Activated CD8-positive, alpha-beta T cell treated with anti-CD3 and anti-CD28 coated beads for 36 hours (primary cell): Measurements from ENCODE around the gene OTOP3. TPM values are rescaled to one million over a fixed set of nuclear protein-coding genes. Genes with fewer than 3 reads are reported as not detected.
A peak's percentile ranks its signal among the peaks of the same experiment; 100 is the strongest.

ENCODE experiments used
- ATAC-seq: fragments of 200-7000 bp; cut with Tn5 transposase; one replicate; pipeline ENCODE4 v1.10.0; 2021; ENCODE audit warnings: mild to moderate bottlenecking, moderate library complexity
- CTCF ChIA-PET: fragments of 350-600 bp; sonication (Branson Sonifier 250); formaldehyde crosslinking; loops from one replicate; lab custom pipeline; 2021; ENCODE audit warnings: antibody characterized with exemption; lab: Charles Lee
- POLR2A ChIA-PET: fragments of 350-600 bp; sonication (Branson Sonifier 250); formaldehyde crosslinking; loops from one replicate; lab custom pipeline; 2021; ENCODE audit warnings: antibody characterized with exemption; lab: Charles Lee
- DNase-seq: peaks from one replicate; pipeline ENCODE4 v3.0.0-alpha.2; 2020
- H3K27ac Mint-ChIP-seq: one replicate; pipeline ENCODE4 v1.8.0; 2021; ENCODE audit warnings: mild to moderate bottlenecking, mixed read lengths
- H3K27me3 Mint-ChIP-seq: one replicate; pipeline ENCODE4 v1.8.0; 2021; ENCODE audit warnings: mixed read lengths
- H3K36me3 Mint-ChIP-seq: one replicate; pipeline ENCODE4 v1.8.0; 2021; ENCODE audit warnings: low read depth, mixed read lengths
- H3K4me1 Mint-ChIP-seq: one replicate; pipeline ENCODE4 v1.8.0; 2021; ENCODE audit warnings: low read depth, mixed read lengths
- H3K4me3 Mint-ChIP-seq: one replicate; pipeline ENCODE4 v1.8.0; 2021; ENCODE audit warnings: mild to moderate bottlenecking, moderate library complexity, mixed read lengths
- H3K9me3 Mint-ChIP-seq: one replicate; pipeline ENCODE4 v1.8.0; 2021; ENCODE audit warnings: mixed read lengths
- intact Hi-C: fragments of 100-400 bp; cut with micrococcal nuclease; formaldehyde crosslinking; loops from one replicate; pipeline ENCODE4 v1.10.0; 2022
- total RNA-seq, 2 experiments: library from RNA; stranded (reverse); gene quantifications; one replicate each; pipeline ENCODE4 v1.2.3, GENCODE V29; 2021
- TF ChIP-seq, protein P1 (sequence below): fragments of 200-600 bp; IDR thresholded peaks from one replicate; pipeline ENCODE4 v1.8.0; 2022; ENCODE audit warnings: antibody characterized with exemption, mild to moderate bottlenecking

The OTOP3 gene
- total RNA-seq, 2 experiments from 2014 or later = not detected

DNA sequence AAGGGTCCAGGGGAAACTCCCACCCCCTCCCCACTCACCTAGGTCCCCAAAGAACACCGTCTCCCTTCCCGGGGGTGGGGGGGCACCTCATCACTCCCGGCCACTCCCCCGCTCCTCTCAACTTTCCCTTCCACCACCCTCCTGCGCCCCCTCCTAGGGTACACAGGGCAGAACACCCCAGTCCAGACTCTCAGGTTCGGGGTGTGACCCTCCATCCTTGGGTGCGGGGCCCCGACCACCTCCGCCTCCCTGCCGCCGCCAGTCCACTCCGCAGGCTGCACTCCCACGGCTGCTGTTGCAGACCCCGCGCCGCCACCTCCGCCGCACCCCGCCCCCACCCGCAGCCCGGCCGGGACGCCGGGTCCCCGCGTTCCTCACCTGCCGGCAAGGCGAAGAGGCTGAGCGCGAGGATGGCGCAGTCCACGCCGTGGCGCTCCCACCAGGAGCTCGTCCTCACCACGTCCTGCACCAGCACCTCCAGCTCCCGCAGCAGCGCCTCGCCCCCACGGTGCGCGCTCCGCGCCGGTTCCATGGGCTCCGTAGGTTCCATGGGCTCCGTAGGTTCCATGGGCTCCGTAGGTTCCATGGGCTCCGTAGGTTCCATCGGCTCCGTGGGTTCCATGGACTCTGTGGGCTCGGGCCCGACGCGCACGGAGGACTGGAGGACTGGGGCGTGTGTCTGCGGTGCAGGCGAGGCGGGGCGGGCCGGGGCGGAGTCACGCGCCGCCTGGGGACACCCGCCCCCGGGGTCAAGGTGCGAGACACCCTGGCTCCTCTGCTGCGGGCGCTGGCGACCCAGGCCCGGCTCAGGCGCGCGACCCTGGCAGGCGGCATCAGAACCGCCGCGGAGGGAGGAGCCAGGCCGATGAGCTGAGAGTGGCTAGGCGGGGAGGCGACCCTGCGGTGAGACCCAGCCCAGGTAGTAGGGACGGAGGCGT is 42.5 kb upstream of the OTOP3 start, which contains the start of gene FADS6:
TSS of gene FADS6 (minus strand) at position 660 of the 938 bp plus-strand sequence. CDS start at position 622, 38 bp downstream.
- TF ChIP-seq, protein P1, sequence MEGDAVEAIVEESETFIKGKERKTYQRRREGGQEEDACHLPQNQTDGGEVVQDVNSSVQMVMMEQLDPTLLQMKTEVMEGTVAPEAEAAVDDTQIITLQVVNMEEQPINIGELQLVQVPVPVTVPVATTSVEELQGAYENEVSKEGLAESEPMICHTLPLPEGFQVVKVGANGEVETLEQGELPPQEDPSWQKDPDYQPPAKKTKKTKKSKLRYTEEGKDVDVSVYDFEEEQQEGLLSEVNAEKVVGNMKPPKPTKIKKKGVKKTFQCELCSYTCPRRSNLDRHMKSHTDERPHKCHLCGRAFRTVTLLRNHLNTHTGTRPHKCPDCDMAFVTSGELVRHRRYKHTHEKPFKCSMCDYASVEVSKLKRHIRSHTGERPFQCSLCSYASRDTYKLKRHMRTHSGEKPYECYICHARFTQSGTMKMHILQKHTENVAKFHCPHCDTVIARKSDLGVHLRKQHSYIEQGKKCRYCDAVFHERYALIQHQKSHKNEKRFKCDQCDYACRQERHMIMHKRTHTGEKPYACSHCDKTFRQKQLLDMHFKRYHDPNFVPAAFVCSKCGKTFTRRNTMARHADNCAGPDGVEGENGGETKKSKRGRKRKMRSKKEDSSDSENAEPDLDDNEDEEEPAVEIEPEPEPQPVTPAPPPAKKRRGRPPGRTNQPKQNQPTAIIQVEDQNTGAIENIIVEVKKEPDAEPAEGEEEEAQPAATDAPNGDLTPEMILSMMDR = no peak
- CTCF ChIA-PET = interaction anchor here (1.1 to 1.3 kb wide), 2 partner anchors 13 to 31 kb away, joined by 3 to 4 read pairs; partner anchors contain the start of gene OTOP2
- ATAC-seq = peak; percentile 55
- peak within 1 kb of the TSS; percentile 26 for H3K4me3 Mint-ChIP-seq
- H3K9me3 Mint-ChIP-seq = no peaks in the 10 kb centered on the region
- no peak within 1 kb of the TSS for H3K27ac Mint-ChIP-seq
- POLR2A ChIA-PET = interaction anchor here (1.0 kb wide), 1 partner anchor 20 kb away, joined by 4 read pairs; no protein-coding TSS in a partner anchor
- no peaks in the 10 kb centered on the region for H3K36me3 Mint-ChIP-seq
- intact Hi-C loops = no loop called here
- no peak for DNase-seq
- peaks cover 35% of the 10 kb centered on the region for H3K27me3 Mint-ChIP-seq
- H3K4me1 Mint-ChIP-seq = peaks cover 2% of the 10 kb centered on the region

DNA sequence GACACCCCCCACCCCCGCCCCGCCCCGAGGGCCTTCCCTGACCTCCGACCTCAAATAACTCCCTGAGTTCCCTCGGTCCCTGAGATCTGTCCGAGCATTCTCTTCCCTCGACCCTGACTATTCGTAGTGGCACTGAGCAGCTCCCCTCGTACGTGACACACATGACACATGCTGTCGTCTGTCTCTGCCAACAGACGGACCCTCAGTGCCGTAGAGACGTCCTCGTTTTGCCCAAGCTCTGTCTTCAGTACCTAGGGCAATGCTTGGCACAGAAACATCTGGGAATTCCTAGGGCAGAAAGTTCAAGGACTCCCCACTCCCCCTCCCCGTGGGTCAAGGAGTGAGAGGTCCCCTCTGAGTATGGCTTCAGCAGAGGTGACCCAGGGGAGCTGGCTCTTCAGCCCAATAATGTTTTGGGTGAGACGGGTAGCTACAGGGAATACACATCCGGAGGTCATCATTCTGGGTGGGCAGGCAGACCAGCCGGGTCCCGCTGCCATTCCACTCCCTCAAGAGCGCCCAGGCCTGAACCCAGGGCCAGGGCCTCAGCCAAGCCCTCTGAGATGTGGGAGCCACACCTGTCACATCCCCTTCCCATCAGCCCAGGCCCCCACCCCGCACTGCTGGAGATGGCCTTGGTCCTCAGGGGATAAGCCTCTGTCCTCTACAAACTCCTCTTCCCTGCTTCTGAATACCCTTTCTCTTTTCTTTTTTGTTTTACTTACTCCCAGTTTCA is 41.6 kb upstream of the OTOP3 start:
- peak overlapping the region; percentile 26 for H3K4me3 Mint-ChIP-seq
- intact Hi-C loops = no loop called here
- DNase-seq (no peak), ATAC-seq (no peak)
- peaks cover 2% of the 10 kb centered on the region for H3K4me1 Mint-ChIP-seq
- no peak overlapping the region for H3K27ac Mint-ChIP-seq
- TF ChIP-seq, protein P1 = no peak
- H3K27me3 Mint-ChIP-seq = peaks cover 35% of the 10 kb centered on the region
- H3K9me3 Mint-ChIP-seq = no peaks in the 10 kb centered on the region
- no peaks in the 10 kb centered on the region for H3K36me3 Mint-ChIP-seq
- CTCF ChIA-PET = interaction anchor here (1.3 to 1.4 kb wide), 2 partner anchors 30 to 103 kb away, joined by 4 read pairs; partner anchors contain the start of gene OTOP2
- POLR2A ChIA-PET = interaction anchor here (1.0 kb wide), 1 partner anchor 21 kb away, joined by 4 read pairs; no protein-coding TSS in a partner anchor

DNA sequence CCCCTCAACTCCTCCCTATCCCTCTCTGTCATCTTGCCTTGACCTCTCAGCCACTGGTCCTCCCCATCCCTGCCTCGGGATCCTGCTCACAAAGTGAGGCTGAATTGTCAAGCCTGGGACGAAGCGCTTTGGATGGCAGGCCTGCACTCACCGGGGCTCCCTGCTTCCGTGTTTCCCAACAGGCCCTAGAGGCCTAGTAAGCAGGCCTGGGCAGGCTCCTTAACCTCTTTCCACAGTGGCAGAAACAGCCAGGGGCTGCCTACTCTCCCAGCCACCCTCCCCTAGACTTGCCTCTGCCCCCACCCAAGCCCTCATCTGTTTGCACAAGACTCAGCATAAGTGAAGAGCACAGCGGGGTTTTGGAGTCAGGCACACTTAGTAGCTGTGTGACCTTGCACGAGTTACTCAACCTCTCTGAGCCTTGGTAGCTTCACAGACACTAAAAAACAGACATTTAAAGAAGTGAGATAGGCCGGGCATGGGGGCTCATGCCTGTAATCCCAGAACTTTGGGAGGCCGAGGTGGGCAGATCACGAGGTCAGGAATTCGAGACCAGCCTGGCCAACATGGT is 37.2 kb upstream of the OTOP3 start:
- Mint-ChIP-seq H3K27ac (no peak overlapping the region), H3K27me3 (peaks cover 30% of the 10 kb centered on the region), H3K36me3 (no peaks in the 10 kb centered on the region), H3K4me1 (peaks cover 2% of the 10 kb centered on the region), H3K9me3 (no peaks in the 10 kb centered on the region), H3K4me3 (no peak overlapping the region)
- CTCF ChIA-PET = interaction anchor here (1.1 to 1.2 kb wide), 2 partner anchors 59 to 63 kb away, joined by 3 to 4 read pairs; no protein-coding TSS in a partner anchor
- intact Hi-C loops = no loop called here
- DNase-seq (no peak), ATAC-seq (no peak)
- TF ChIP-seq, protein P1 = no peak
- POLR2A ChIA-PET = interaction anchor here (1.3 kb wide), 1 partner anchor 25 kb away, joined by 3 read pairs; no protein-coding TSS in a partner anchor

DNA sequence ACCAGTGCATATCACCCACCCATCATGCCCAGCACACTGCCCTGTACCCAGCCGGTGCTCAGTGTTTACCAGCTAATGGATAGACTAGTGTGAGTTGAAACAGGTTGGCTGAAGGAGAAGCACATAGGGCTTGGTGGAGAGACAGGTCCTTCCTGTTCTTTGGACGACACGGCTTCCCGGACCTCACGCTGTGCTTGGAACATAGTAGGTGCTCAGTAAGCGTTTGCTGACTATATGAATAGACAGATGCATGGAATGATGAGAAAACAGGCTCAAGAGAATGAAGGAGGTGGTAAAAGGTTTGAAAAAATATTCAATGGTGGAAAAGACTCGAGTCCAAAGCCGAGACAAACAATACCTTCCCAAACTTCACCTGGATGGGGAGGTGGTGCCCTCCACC is 35.5 kb upstream of the OTOP3 start:
- H3K4me3 Mint-ChIP-seq = no peak overlapping the region
- DNase-seq (no peak), ATAC-seq (no peak)
- TF ChIP-seq, protein P1 = no peak
- peaks cover 24% of the 10 kb centered on the region for H3K27me3 Mint-ChIP-seq
- ChIA-PET CTCF (interaction anchor here (1.2 kb wide), 1 partner anchor 9 kb away, joined by 3 read pairs; no protein-coding TSS in a partner anchor), POLR2A (no interaction called here)
- no peak overlapping the region for H3K27ac Mint-ChIP-seq
- no peaks in the 10 kb centered on the region for H3K4me1 Mint-ChIP-seq
- H3K36me3 Mint-ChIP-seq = no peaks in the 10 kb centered on the region
- intact Hi-C loops = no loop called here
- no peaks in the 10 kb centered on the region for H3K9me3 Mint-ChIP-seq
